Right lobe of liver (tissue), 6 donors: Measurements from ENCODE around the gene DPP10. TPM values are rescaled to one million over a fixed set of nuclear protein-coding genes. Genes with fewer than 3 reads are reported as not detected.
A peak's percentile ranks its signal among the peaks of the same experiment; 100 is the strongest.
"Not testable (repeated sequence)": the region's sequence is repeated elsewhere in the genome, so short reads cannot be mapped to it uniquely, and the experiment has no call there.

Experiments used
- ATAC-seq, 4 donors: fragments of 200-7000 bp; cut with Tn5 transposase; one replicate each; pipeline ENCODE4 v1.9.1; 2020; ENCODE audit warnings: mild to moderate bottlenecking in 4 of 4, moderate library complexity in 4 of 4
- DNase-seq, 3 donors: peaks; one replicate each; pipeline ENCODE4 v3.0.0-alpha.2; 2020
- H3K27ac ChIP-seq, 3 donors: fragments of 200-600 bp; one replicate each; pipeline ENCODE4 v1.8.0; 2022
- H3K27me3 ChIP-seq, 2 donors: fragments of 200-600 bp; one replicate each; pipeline ENCODE4 v1.8.0; 2022
- H3K36me3 ChIP-seq, 4 donors: fragments of 200-600 bp; sonication (generic) in 1 of 4; one replicate each; pipeline versions ENCODE4 v1.5.1 to v1.8.0; 2017 to 2022; ENCODE audit warnings: control low read depth in 1 of 4
- H3K4me1 ChIP-seq, 4 donors: fragments of 200-600 bp; sonication (generic) in 1 of 4; one replicate each; pipeline versions ENCODE4 v1.5.1 to v1.8.0; 2017 to 2022; ENCODE audit warnings: control low read depth in 1 of 4
- H3K4me3 ChIP-seq, 3 donors: fragments of 200-600 bp; one replicate each; pipeline ENCODE4 v1.8.0; 2022
- H3K9me3 ChIP-seq, 4 donors: fragments of 200-600 bp; sonication (generic) in 1 of 4; one replicate each; pipeline versions ENCODE4 v1.5.1 to v1.8.0; 2017 to 2022; ENCODE audit warnings: control low read depth in 1 of 4
- CTCF ChIP-seq, 4 donors: fragments of 200-600 bp in 3 of 4; fragments of 450-650 bp in 1 of 4; IDR thresholded peaks; one replicate each; pipeline versions ENCODE4 v1.5.1 to v1.8.0; 2016 to 2022; ENCODE audit warnings: antibody characterized with exemption in 4 of 4, mild to moderate bottlenecking in 2 of 4
- POLR2A ChIP-seq: fragments of 450-650 bp; IDR thresholded peaks from one replicate; pipeline ENCODE4 v1.6.1; 2017; ENCODE audit warnings: antibody characterized with exemption, mild to moderate bottlenecking
- WGBS: methylation state at CpG from one replicate; pipeline ENCODE4 v1.1.6; 2018; ENCODE audit warnings: low coverage, low lambda C conversion rate; ENCODE audit not compliant: insufficient coverage; ENCODE audit errors: missing lambda C conversion rate; 5-methylcytosine and 5-hydroxymethylcytosine counted together
- intact Hi-C, 2 donors: fragments of 100-400 bp; cut with DNase I; formaldehyde crosslinking; loops; one replicate each; pipeline versions ENCODE4 v1.11.2 to v1.14.1; 2022
- total RNA-seq, 6 experiments: library from RNA; depleted of rRNA in 2 of 6; stranded (reverse); fragments of >200 nt in 2 of 6; fragmentation: NEBNext Ultra II Directional in 3 of 6; extraction: Animal tissue kit (Norgen Biotek cat#: 25700) in 3 of 6; gene quantifications; one replicate each; pipeline versions ENCODE4 v1.1.0 to v1.2.4, GENCODE V29; 2016 to 2023
- donor health status: DM: no; HTN: yes; CAD: no.
- donor health status: DM: no; HTN: no; CAD: no.
- donor health status: DM: no; HTN: no; CAD: no.
- donor health status: DM: no; HTN: yes; CAD: no.
- donor health status: DM: no; HTN: yes; CAD: no.

DPP10 gene
- total RNA-seq, 6 experiments from 2014 or later, result 0.09 to 0.19 (median 0.15) TPM; not detected in 2

- no peak overlapping the region for H3K27ac ChIP-seq
- H3K36me3 ChIP-seq, result no peaks in the 10 kb centered on the region
- no peaks in the 10 kb centered on the region for H3K27me3 ChIP-seq
- H3K9me3 ChIP-seq, result no peaks in the 10 kb centered on the region
- DNase-seq (no peak), ATAC-seq (no peak)
- intact Hi-C loops, result no loop called here
- no peaks in the 10 kb centered on the region for H3K4me1 ChIP-seq
- WGBS, result 75% methylated on average over 2 of the region's 2 CpGs
- no peak for TF ChIP-seq CTCF (IDR thresholded peaks at IDR 0.05)
- no peak for TF ChIP-seq POLR2A
- H3K4me3 ChIP-seq, result no peak overlapping the region
Measured at GRCh38 chr2:115075800-115076199, 633.4 kb downstream of the DPP10 start.

DNA sequence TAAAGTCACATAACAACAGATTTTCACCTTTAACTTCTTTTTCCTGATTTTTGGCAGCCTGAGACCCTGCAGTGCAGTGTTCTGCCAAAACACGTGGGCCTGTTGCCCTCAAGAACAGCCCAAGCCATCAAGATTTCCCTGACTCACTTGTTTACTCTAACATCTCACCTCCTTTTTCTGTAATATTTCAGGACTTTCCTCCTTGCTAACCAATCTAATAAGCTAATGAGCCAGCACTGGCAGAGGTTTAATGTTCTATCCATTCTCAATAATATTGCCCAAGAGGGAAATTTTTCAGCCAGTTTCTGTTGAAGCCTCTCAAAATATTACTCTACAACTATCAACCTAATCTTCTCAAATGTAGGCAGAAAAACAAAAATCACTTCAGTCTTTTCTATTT lies 635.2 kb downstream of the DPP10 start:
- ATAC-seq (no peak), DNase-seq (no peak)
- intact Hi-C loops, result no loop called here
- Histone ChIP-seq H3K36me3 (no peaks in the 10 kb centered on the region), H3K4me3 (no peak overlapping the region), H3K4me1 (no peaks in the 10 kb centered on the region), H3K27me3 (no peaks in the 10 kb centered on the region), H3K27ac (no peak overlapping the region), H3K9me3 (no peaks in the 10 kb centered on the region)
- 8% methylated on average over 1 of the region's 1 CpG for WGBS
- no peak for TF ChIP-seq CTCF (IDR thresholded peaks at IDR 0.05)
- TF ChIP-seq POLR2A, result no peak

GRCh38 chr2:115083225-115083624 lies 640.8 kb downstream of the DPP10 start:
- no peak overlapping the region for H3K4me3 ChIP-seq
- 52% methylated on average over 4 of the region's 4 CpGs for WGBS
- H3K27me3 ChIP-seq, result no peaks in the 10 kb centered on the region
- no peak overlapping the region for H3K27ac ChIP-seq
- ATAC-seq (no peak), DNase-seq (no peak)
- no peaks in the 10 kb centered on the region for H3K36me3 ChIP-seq
- intact Hi-C loops, result no loop called here
- H3K9me3 ChIP-seq, result no peaks in the 10 kb centered on the region
- H3K4me1 ChIP-seq, result no peaks in the 10 kb centered on the region
- TF ChIP-seq POLR2A (no peak), CTCF (IDR thresholded peaks at IDR 0.05) (no peak)

GRCh38 chr2:115083711-115084110 lies 641.3 kb downstream of the DPP10 start:
- no peaks in the 10 kb centered on the region for H3K4me1 ChIP-seq
- H3K4me3 ChIP-seq, result no peak overlapping the region
- 58% methylated on average over 2 of the region's 2 CpGs for WGBS
- H3K9me3 ChIP-seq, result no peaks in the 10 kb centered on the region
- no peak for ATAC-seq
- intact Hi-C loops, result no loop called here
- no peak for DNase-seq
- no peak for TF ChIP-seq POLR2A
- no peak for TF ChIP-seq CTCF (IDR thresholded peaks at IDR 0.05)
- no peaks in the 10 kb centered on the region for H3K27me3 ChIP-seq
- no peaks in the 10 kb centered on the region for H3K36me3 ChIP-seq
- no peak overlapping the region for H3K27ac ChIP-seq

DNA sequence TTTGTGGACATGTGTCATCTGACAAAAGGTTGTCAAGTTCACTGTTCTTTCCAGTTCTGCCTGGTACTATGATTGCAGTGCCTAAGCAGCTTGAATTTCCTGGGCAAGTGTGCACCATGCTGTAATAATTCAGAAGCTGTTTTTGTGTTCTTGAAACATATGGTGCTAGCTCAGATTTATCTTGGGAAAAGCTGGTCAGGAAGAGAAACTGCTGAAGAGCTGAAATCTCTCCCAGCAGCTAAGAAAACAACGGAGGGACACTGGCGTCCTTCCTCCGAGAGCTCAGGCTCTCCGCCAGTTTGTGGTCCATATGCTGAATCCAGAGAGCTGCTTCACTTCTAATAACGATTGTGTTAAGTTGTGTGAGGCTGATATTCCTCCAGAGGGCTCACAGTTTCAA lies 642.0 kb downstream of the DPP10 start:
- H3K4me3 ChIP-seq, result no peak overlapping the region
- peak in 1 of 4 donors; percentile 30 for ATAC-seq

GRCh38 chr2:115086051-115086620 lies 643.7 kb downstream of the DPP10 start:
- 72% methylated on average over 8 of the region's 8 CpGs for WGBS
- intact Hi-C loops, result not testable (repeated sequence)

More for the DNA sequence above, 642.0 kb downstream of the DPP10 start:
- intact Hi-C loops, result no loop called here
- Histone ChIP-seq H3K36me3 (no peaks in the 10 kb centered on the region), H3K9me3 (no peaks in the 10 kb centered on the region), H3K4me1 (no peaks in the 10 kb centered on the region), H3K27me3 (no peaks in the 10 kb centered on the region), H3K27ac (no peak overlapping the region)
- no peak for TF ChIP-seq POLR2A
- no peak for TF ChIP-seq CTCF (IDR thresholded peaks at IDR 0.05)
- DNase-seq, result no peak
- 35% methylated on average over 4 of the region's 5 CpGs for WGBS

More at GRCh38 chr2:115086051-115086620, 643.7 kb downstream of the DPP10 start:
- H3K27ac ChIP-seq, H3K27me3 ChIP-seq, H3K4me3 ChIP-seq, ATAC-seq, DNase-seq, H3K9me3 ChIP-seq, H3K4me1 ChIP-seq, H3K36me3 ChIP-seq: not testable (repeated sequence)
